Upper lobe of left lung (tissue), 6 donors: ENCODE measurements around the gene CHST9. TPM values are rescaled to one million over a fixed set of nuclear protein-coding genes. Genes with fewer than 3 reads are reported as not detected.

Experiments used
- ATAC-seq, 2 donors: fragments of 200-7000 bp; cut with Tn5 transposase; one replicate each; pipeline ENCODE4 v1.9.1; 2022; ENCODE audit warnings: mild to moderate bottlenecking in 2 of 2, moderate library complexity in 2 of 2; ENCODE audit not compliant: low FRiP score in 2 of 2
- DNase-seq, 2 donors: peaks; one replicate each; pipeline ENCODE4 v3.0.0-alpha.2; 2019 to 2020
- H3K27ac ChIP-seq, 4 donors: fragments of 200-600 bp; sonication (generic); one replicate each; pipeline ENCODE4 v1.5.1; 2016 to 2019
- H3K27me3 ChIP-seq, 4 donors: fragments of 200-600 bp; sonication (generic); one replicate each; pipeline ENCODE4 v1.5.1; 2017 to 2019
- H3K36me3 ChIP-seq, 4 donors: fragments of 200-600 bp; sonication (generic); one replicate each; pipeline ENCODE4 v1.5.1; 2016 to 2019
- H3K4me1 ChIP-seq, 4 donors: fragments of 200-600 bp; sonication (generic); one replicate each; pipeline ENCODE4 v1.5.1; 2018 to 2019
- H3K4me3 ChIP-seq, 4 donors: fragments of 200-600 bp; sonication (generic); one replicate each; pipeline ENCODE4 v1.5.1; 2017 to 2019; ENCODE audit warnings: mild to moderate bottlenecking in 2 of 4, moderate library complexity in 1 of 4
- H3K9me3 ChIP-seq, 4 donors: fragments of 200-600 bp; sonication (generic); one replicate each; pipeline ENCODE4 v1.5.1; 2018 to 2019
- EP300 ChIP-seq, 4 donors: sonication (generic); formaldehyde crosslinking; IDR thresholded peaks; one replicate each; pipeline ENCODE4 v1.5.1; 2017; ENCODE audit warnings: antibody characterized with exemption in 4 of 4, control low read depth in 2 of 4
- POLR2A ChIP-seq, 4 donors: fragments of 450-650 bp; IDR thresholded peaks; one replicate each; pipeline ENCODE4 v1.5.1; 2016 to 2017; ENCODE audit warnings: antibody characterized with exemption in 4 of 4, mild to moderate bottlenecking in 2 of 4
- POLR2AphosphoS5 ChIP-seq, 2 donors: sonication (generic); formaldehyde crosslinking; IDR thresholded peaks; one replicate each; pipeline ENCODE4 v1.5.1; 2017; ENCODE audit warnings: antibody characterized with exemption in 2 of 2
- WGBS, 2 donors: methylation state at CpG; one replicate each; pipeline ENCODE4 v1.1.5; 2017 to 2018; 5-methylcytosine and 5-hydroxymethylcytosine counted together
- total RNA-seq, 6 donors: library from RNA; depleted of rRNA in 4 of 6; stranded (reverse); fragments of >200 nt in 4 of 6; gene quantifications; one replicate each; pipeline versions ENCODE4 v1.1.0 to v1.2.1, GENCODE V29; 2016 to 2021
- TF ChIP-seq, protein P1 (sequence below), 6 experiments: fragments of 450-650 bp in 4 of 6; fragments of 200-600 bp in 2 of 6; sonication (generic) in 2 of 6; IDR thresholded peaks; one replicate each; pipeline ENCODE4 v1.5.1; 2016 to 2019; ENCODE audit warnings: antibody characterized with exemption in 6 of 6
- donor health status: DM: no; HTN: no; CAD: no; lungs with moderate emphysema.
- donor health status: DM: no; HTN: yes; CAD: no; lungs with severe emphysema.

Gene CHST9
- total RNA-seq, 6 donors from 2014 or later = 0.20 to 44.9 (median 2.1) TPM

DNA sequence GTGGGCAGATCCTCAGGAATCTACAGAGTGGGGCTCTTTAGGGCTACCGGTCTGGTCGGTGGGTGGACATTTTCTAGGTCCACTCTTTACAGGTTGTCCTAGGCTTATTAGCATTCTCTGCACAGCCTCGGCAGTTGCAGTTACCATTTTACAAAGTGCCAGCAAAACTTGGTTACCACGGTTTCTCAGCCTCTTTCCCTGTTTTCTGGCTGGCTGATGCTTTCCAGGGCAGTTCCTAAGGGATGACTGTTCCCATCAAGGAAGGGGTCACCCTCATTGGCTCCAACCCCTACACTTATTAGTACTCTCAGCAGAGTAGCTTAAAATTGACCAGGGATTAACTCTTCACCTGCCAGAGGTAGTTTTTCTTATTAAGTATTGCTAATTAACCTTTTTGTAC is 317.6 kb downstream of the CHST9 start:
- H3K9me3 ChIP-seq = no peaks in the 10 kb centered on the region
- no peak for TF ChIP-seq POLR2AphosphoS5 (IDR thresholded peaks at IDR 0.05)
- no peak for TF ChIP-seq EP300 (IDR thresholded peaks at IDR 0.05)
- H3K4me3 ChIP-seq = no peak overlapping the region
- peaks cover 0 to 20% (median 4%) of the 10 kb centered on the region in 4 donors for H3K4me1 ChIP-seq
- DNase-seq = no peak
- 61 to 62% methylated on average over 4 of the region's 4 CpGs for WGBS, 2 donors
- H3K27me3 ChIP-seq = peaks cover 0 to 3% (median 0%) of the 10 kb centered on the region in 4 donors
- ATAC-seq = no peak
- H3K27ac ChIP-seq = peak overlapping the region; percentile 13 to 58 (median 52)
- no peaks in the 10 kb centered on the region for H3K36me3 ChIP-seq

DNA sequence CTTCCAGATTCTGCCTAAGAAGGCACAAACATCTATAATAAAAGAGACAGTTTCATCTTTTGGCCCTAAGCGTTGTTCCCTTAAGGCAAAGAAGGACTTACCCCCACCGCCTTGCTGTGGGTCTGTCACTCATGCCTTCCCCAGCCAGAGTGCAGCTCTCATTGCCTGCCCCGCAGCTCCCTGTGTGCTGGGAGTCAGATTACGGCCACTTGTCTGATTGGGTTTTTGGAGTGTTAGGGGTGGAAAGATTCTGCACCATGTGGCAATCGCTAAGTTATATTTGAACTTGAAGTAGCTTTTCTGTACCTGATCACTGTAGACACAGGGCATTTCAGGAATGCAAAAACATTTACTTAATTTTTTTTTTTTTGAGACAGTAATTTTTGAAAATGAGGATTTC is 319.6 kb downstream of the CHST9 start, which contains the start of gene AQP4:
Gene AQP4 (minus strand): TSS at position 151 of the 400 bp plus-strand sequence. CDS start 18 bp downstream, at position 133.
- ATAC-seq = peak; percentile 67 to 87
- 22 to 47% methylated on average over 5 of the region's 5 CpGs for WGBS, 2 donors
- H3K27ac ChIP-seq = peak within 1 kb of the TSS; percentile 73 to 89 (median 82)

DNA sequence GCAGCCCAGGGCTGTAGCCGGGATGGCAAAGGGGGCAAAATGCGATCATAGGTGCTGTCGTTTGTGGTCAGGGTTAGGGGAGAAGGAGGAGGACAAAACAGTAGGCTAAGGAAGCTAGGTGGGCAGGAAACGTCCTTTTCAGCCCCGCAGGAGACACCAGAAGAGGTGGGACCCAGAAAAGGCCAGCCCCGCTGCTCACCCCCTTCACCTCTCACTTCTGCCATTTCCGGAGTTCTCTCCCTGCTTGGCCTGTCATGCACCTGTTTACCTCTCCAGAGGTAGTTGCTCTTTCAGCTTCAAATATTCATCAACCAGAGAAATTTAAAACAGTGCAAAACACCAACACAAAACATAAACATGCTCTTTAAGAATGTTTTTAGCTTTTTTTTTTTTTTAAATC is 320.4 kb downstream of the CHST9 start:
- TF ChIP-seq POLR2AphosphoS5 (IDR thresholded peaks at IDR 0.05) (no peak), POLR2A (IDR thresholded peaks at IDR 0.05) (peak in 1 of 4 donors; percentile 11)
- TF ChIP-seq, protein P1, sequence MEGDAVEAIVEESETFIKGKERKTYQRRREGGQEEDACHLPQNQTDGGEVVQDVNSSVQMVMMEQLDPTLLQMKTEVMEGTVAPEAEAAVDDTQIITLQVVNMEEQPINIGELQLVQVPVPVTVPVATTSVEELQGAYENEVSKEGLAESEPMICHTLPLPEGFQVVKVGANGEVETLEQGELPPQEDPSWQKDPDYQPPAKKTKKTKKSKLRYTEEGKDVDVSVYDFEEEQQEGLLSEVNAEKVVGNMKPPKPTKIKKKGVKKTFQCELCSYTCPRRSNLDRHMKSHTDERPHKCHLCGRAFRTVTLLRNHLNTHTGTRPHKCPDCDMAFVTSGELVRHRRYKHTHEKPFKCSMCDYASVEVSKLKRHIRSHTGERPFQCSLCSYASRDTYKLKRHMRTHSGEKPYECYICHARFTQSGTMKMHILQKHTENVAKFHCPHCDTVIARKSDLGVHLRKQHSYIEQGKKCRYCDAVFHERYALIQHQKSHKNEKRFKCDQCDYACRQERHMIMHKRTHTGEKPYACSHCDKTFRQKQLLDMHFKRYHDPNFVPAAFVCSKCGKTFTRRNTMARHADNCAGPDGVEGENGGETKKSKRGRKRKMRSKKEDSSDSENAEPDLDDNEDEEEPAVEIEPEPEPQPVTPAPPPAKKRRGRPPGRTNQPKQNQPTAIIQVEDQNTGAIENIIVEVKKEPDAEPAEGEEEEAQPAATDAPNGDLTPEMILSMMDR (IDR thresholded peaks at IDR 0.05) = no peak
- peak overlapping the region; percentile 14 to 53 (median 46) for H3K4me3 ChIP-seq
- peak overlapping the region; percentile 73 to 89 (median 82) for H3K27ac ChIP-seq
- ATAC-seq (peak in 1 of 2 donors; percentile 43), DNase-seq (peak in 1 of 2 donors; percentile 45)
- peaks cover 0 to 3% (median 0%) of the 10 kb centered on the region in 4 donors for H3K27me3 ChIP-seq
- H3K9me3 ChIP-seq = no peaks in the 10 kb centered on the region
- H3K36me3 ChIP-seq = no peaks in the 10 kb centered on the region
- peaks cover 0 to 20% (median 9%) of the 10 kb centered on the region in 4 donors for H3K4me1 ChIP-seq
- WGBS, 2 donors = 39 to 45% methylated on average over 7 of the region's 7 CpGs

More for the DNA sequence above, 319.6 kb downstream of the CHST9 start, which contains the start of gene AQP4:
- Histone ChIP-seq H3K36me3 (no peaks in the 10 kb centered on the region), H3K4me1 (peaks cover 0 to 20% (median 9%) of the 10 kb centered on the region in 4 donors), H3K9me3 (no peaks in the 10 kb centered on the region), H3K4me3 (peak within 1 kb of the TSS in 3 of 4 donors; percentile 40 to 53 (median 51)), H3K27me3 (peaks cover 0 to 3% (median 0%) of the 10 kb centered on the region in 4 donors)
- peak; percentile 69 to 95 for TF ChIP-seq POLR2AphosphoS5 (IDR thresholded peaks at IDR 0.05)
- peak in 3 of 4 donors; percentile 48 to 91 (median 74) for TF ChIP-seq POLR2A (IDR thresholded peaks at IDR 0.05)
- TF ChIP-seq, protein P1 (IDR thresholded peaks at IDR 0.05) = no peak
- DNase-seq = peak in 1 of 2 donors; percentile 81

GRCh38 chr18:26863921-26864497 is 321.1 kb downstream of the CHST9 start:
- 16 to 32% methylated on average over 9 of the region's 9 CpGs for WGBS, 2 donors
- H3K27ac ChIP-seq = peak overlapping the region; percentile 73 to 89 (median 82)
- peak overlapping the region; percentile 14 to 53 (median 46) for H3K4me3 ChIP-seq
- H3K36me3 ChIP-seq = no peaks in the 10 kb centered on the region
- peak in 1 of 2 donors; percentile 30 for ATAC-seq
- H3K4me1 ChIP-seq = peaks cover 0 to 20% (median 9%) of the 10 kb centered on the region in 4 donors
- H3K27me3 ChIP-seq = peaks cover 0 to 3% (median 0%) of the 10 kb centered on the region in 4 donors
- DNase-seq = peak in 1 of 2 donors; percentile 54
- no peaks in the 10 kb centered on the region for H3K9me3 ChIP-seq
- TF ChIP-seq POLR2A (IDR thresholded peaks at IDR 0.05) (no peak), EP300 (IDR thresholded peaks at IDR 0.05) (peak in 1 of 4 donors; percentile 76), POLR2AphosphoS5 (IDR thresholded peaks at IDR 0.05) (peak in 1 of 2 donors; percentile 12)
- TF ChIP-seq, protein P1 (IDR thresholded peaks at IDR 0.05) = peak in 1 of 6 experiments; percentile 2

GRCh38 chr18:26863122-26863879 is 321.8 kb downstream of the CHST9 start:
- 5 to 13% methylated on average over 18 to 37 of the region's 40 CpGs for WGBS, 2 donors
- Histone ChIP-seq H3K9me3 (no peaks in the 10 kb centered on the region), H3K27me3 (peaks cover 0 to 3% (median 0%) of the 10 kb centered on the region in 4 donors), H3K27ac (peak overlapping the region; percentile 73 to 89 (median 82)), H3K4me1 (peaks cover 0 to 20% (median 9%) of the 10 kb centered on the region in 4 donors), H3K36me3 (no peaks in the 10 kb centered on the region), H3K4me3 (peak overlapping the region in 3 of 4 donors; percentile 40 to 53 (median 51))
- TF ChIP-seq POLR2A (IDR thresholded peaks at IDR 0.05) = peak in 2 of 4 donors; percentile 31 to 88
- TF ChIP-seq POLR2AphosphoS5 (IDR thresholded peaks at IDR 0.05) = peak in 1 of 2 donors; percentile 64
- TF ChIP-seq, protein P1 (IDR thresholded peaks at IDR 0.05) = no peak
- TF ChIP-seq EP300 (IDR thresholded peaks at IDR 0.05) = no peak
- DNase-seq = peak; percentile 90 to 91
- peak; percentile 77 to 90 for ATAC-seq
